HAP-1 (cell line): Measurements from ENCODE around the gene SLC26A9.

ENCODE experiments used
- DNase-seq, 2 experiments: peaks; one replicate each; pipeline ENCODE4 v3.0.0-alpha.2; 2016 to 2020; ENCODE audit warnings: low spot score in 2 of 2
- H3K27me3 ChIP-seq: fragments of 250-450 bp; sonication (Bioruptor Pico); 2 replicates; pipeline ENCODE4 v1.5.1; 2020; ENCODE audit warnings: low read depth, mild to moderate bottlenecking, moderate library complexity
- H3K36me3 ChIP-seq: fragments of 250-450 bp; sonication (Bioruptor Pico); replicated peaks from 2 replicates; pipeline ENCODE4 v1.5.1; 2020; ENCODE audit warnings: mild to moderate bottlenecking
- H3K4me1 ChIP-seq: fragments of 250-450 bp; sonication (Bioruptor Pico); 2 replicates; pipeline ENCODE4 v1.5.1; 2020; ENCODE audit warnings: mild to moderate bottlenecking
- H3K4me3 ChIP-seq: fragments of 250-450 bp; sonication (Bioruptor Pico); 2 replicates; pipeline ENCODE4 v1.5.1; 2020; ENCODE audit warnings: mild to moderate bottlenecking, moderate library complexity
- H3K9me3 ChIP-seq: fragments of 250-450 bp; sonication (Bioruptor Pico); 2 replicates; pipeline ENCODE4 v1.5.1; 2020; ENCODE audit warnings: mild to moderate bottlenecking, moderate library complexity
- in situ Hi-C: fragments of 300-500 bp; cut with MboI; formaldehyde crosslinking; loops from 3 replicates; pipeline ENCODE4 v1.14.3; 2020; ENCODE audit warnings: low sequenced_read_pairs, inconsistent platforms, mixed read lengths

Gene SLC26A9

DNA sequence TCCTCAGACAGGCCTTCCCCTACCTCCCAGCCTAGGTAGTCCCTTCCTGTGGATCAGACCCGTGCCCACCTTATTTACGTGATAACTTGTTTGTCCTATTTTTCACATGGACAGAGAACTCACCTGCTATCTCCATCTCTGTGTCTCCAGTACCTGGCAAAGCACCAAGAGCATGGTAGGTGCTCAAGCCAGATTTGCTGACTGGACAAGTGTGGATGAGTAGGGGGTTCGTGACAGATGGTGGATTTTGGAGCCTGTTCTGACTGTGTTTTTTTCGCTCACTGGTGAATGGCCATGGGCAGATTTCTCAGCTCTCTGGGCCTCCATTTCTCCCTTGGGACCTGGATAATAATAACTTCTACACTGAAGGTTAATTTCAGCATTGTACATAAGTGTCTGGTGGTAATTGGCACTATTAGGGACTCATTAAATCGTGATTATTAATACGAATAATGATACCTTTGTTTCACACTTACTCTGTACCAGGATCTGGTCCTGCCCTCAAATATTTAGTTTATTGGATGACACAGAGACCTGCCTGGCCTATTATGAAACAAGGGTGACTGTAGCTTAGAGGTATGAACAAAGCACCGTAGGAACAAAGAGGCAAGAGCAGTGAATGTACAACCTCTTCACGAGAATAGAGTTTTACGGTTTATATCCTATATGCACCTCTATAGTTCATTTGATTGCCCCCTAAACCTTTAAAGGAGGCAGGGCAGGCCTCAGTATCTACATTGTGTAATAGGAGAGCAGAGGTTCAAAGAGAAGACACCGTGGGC lies 24.5 kb upstream of the SLC26A9 start:
- H3K9me3 ChIP-seq = no peaks in the 10 kb centered on the region
- H3K36me3 ChIP-seq = no peaks in the 10 kb centered on the region
- H3K4me1 ChIP-seq = no peaks in the 10 kb centered on the region
- DNase-seq = no peak
- in situ Hi-C loops = loop anchor here (5.0 kb wide), 1 partner anchor 35 kb away; no protein-coding TSS in a partner anchor
- H3K4me3 ChIP-seq = no peak overlapping the region
- no peaks in the 10 kb centered on the region for H3K27me3 ChIP-seq

DNA sequence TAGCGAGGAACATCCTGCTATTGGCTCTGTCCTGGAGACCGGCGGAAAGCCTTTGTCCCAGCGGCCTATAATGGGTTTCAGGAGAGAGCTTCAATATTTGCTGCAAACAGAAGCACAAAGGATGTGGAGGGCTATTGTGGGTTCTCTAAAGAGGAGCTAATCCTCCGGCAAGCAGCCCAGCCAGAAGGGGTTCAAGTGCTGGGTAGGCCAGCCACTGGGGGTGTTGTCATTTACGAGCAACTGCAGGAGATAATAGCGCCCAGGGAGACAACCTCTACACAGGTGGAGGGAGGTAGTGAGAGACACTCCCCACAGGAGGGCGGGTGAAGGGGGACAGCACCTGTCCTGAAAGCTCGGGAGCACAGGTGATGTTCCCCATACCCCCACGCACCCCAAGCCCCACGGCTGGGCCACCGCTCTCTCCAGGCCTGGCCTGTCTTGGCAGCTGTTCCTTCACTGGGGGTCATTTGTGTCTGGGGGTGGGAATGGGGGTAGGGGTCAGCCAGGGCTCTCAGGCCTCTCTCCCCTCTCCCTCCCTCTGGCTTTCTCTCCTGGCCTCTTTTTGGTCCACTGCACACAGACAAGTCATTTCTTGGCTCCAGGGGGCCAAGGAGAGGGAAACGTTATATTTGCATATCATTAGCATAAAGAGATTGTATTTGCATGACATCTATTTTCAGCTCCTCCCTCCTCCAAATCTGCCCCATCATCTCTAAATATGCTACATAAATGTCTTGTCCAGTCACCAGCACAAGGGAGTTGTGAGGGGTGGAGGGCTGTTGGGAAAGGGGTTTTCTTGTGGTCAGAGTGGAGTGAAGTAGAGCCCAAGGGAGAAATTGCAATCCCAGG lies 22.0 kb upstream of the SLC26A9 start:
- no peak overlapping the region for H3K4me3 ChIP-seq
- no peaks in the 10 kb centered on the region for H3K9me3 ChIP-seq
- in situ Hi-C loops = loop anchor here (5.0 kb wide), 1 partner anchor 33 kb away; no protein-coding TSS in a partner anchor
- no peaks in the 10 kb centered on the region for H3K36me3 ChIP-seq
- 0 out of 2 replicates have a peak, but pooled peaks cover 4% of the 10 kb centered on the region for H3K27me3 ChIP-seq
- H3K4me1 ChIP-seq = no peaks in the 10 kb centered on the region
- no peak for DNase-seq

DNA sequence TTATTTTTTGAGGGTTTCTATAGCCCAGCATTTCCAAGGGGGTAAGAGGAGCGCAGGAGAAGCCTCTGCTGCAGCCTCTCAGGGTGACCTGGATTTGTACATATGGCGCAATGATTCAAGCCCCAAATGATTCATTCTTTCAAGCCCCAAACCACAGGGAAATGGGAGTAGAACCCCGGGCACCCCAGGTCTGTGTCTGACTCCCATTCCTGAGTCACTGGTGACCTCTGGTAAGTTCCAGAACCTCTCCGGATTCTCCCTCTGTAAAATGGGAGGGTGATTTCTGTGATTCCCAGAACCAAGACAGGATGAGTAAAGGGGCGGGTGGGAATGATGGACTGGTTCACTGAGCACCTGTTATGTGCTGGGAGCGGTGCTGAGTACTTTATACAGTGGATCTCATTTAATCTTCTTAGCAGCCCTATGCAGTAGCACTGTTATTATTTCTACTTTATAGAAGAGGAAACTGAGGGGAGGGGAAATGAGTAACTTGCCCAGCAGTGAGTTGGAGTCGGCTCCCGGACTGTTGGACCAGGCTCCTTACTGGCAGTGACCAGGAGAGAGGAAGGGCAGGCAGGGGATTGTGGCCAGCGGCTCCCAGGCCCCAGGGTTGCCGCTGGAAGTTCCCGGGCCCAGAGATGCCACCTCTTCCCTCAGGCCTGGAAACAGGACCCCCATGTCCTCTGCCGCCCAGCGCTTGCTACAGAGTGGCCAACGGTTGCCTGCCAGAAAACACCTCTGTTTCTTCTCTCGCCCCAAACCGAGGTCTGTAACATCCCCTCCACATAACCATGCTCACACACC lies 20.3 kb upstream of the SLC26A9 start:
- no peak for DNase-seq
- no peaks in the 10 kb centered on the region for H3K36me3 ChIP-seq
- in situ Hi-C loops = no loop called here
- H3K4me3 ChIP-seq = no peak overlapping the region
- 0 out of 2 replicates have a peak, but pooled peaks cover 9% of the 10 kb centered on the region for H3K27me3 ChIP-seq
- H3K4me1 ChIP-seq = no peaks in the 10 kb centered on the region
- no peaks in the 10 kb centered on the region for H3K9me3 ChIP-seq

DNA sequence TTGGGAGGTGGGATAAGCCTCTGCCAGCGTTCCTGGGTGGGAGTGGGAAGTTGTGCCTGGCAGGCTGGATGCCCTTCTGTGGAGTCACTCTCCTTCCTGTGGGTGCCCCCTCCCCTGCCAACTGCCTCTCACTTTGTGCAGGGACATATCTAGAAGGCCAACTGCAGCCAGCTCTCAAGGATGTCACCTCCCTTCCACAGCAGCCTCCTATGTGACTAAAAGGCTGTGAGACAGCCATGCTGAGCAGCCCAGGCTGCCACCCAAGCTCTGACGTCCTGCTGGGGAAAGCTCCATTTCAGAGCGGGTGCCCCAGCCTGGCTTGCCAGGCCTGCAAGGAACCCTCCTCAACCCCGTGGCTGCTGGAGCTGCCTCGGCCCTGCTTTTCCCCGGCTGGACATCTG lies 19.6 kb upstream of the SLC26A9 start:
- H3K27me3 ChIP-seq = 0 out of 2 replicates have a peak, but pooled peaks cover 9% of the 10 kb centered on the region
- H3K4me3 ChIP-seq = no peak overlapping the region
- in situ Hi-C loops = no loop called here
- H3K9me3 ChIP-seq = no peaks in the 10 kb centered on the region
- no peaks in the 10 kb centered on the region for H3K36me3 ChIP-seq
- no peaks in the 10 kb centered on the region for H3K4me1 ChIP-seq
- no peak for DNase-seq

DNA sequence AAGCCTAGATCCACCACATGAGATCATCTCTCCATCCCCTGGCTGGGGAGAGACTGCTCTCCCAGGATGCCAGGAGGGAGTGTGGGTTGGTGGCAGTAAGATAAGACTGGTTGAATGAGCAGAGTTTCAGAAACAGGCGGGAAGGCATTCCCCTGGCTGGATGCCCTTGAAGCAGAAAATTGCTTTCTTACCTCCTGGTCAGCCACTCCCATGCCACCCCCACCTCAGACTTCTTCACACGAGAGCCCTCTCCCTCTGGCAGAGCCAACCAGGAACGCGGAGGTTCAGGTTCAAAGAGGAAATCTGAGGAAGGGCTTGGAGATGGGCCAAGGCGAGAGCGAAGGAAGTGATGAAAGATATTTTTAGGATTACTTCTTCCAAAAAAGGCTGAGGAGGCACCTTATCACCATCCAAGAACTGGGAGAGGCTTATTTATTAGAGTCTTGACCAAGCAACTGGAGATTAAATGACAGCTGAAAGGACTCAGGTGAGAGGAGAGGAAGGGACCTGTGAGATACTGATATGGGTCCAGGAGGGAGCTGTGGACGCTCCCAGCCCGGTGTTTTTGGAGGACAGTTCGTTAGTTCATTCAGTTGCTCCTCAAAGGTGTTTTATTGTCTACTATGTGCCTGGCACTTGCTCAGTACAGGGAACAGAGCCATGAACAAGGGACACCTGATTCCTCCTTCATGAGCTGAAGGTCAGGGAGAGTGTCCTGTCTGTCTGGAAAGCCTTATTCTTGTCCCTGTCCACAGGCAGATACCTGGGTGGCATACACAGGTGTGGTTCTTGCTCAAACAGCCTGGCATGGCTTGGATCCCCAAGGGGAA lies 18.9 kb upstream of the SLC26A9 start:
- Histone ChIP-seq H3K36me3 (no peaks in the 10 kb centered on the region), H3K4me3 (no peak overlapping the region), H3K27me3 (peaks cover 9% of the 10 kb centered on the region; the same call in 1 of the 2 replicates), H3K9me3 (no peaks in the 10 kb centered on the region), H3K4me1 (no peaks in the 10 kb centered on the region)
- in situ Hi-C loops = no loop called here
- no peak for DNase-seq

DNA sequence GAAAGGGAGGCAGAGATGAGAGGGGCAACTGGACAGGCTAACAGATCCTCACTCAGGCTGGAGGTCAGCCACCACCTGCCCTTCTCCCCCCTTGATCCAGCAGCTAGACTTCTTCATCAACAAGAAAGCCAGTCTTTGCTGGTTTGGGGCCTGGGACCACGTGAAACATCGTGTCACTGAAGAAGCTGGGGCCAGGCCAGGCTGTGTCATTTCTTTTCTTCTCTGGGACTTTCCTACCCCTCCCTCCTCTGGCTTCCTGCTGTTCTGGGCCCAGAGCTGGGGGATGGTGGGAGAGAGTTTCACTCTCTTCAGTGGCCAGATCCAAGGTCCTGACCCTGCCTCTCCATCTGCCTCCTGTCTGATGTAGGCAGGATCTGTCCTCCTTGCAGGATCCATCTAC lies 18.1 kb upstream of the SLC26A9 start:
- no peak for DNase-seq
- Histone ChIP-seq H3K9me3 (no peaks in the 10 kb centered on the region), H3K4me1 (no peaks in the 10 kb centered on the region), H3K27me3 (peaks cover 15% of the 10 kb centered on the region; the same call in 1 of the 2 replicates), H3K4me3 (no peak overlapping the region), H3K36me3 (no peaks in the 10 kb centered on the region)
- in situ Hi-C loops = no loop called here

DNA sequence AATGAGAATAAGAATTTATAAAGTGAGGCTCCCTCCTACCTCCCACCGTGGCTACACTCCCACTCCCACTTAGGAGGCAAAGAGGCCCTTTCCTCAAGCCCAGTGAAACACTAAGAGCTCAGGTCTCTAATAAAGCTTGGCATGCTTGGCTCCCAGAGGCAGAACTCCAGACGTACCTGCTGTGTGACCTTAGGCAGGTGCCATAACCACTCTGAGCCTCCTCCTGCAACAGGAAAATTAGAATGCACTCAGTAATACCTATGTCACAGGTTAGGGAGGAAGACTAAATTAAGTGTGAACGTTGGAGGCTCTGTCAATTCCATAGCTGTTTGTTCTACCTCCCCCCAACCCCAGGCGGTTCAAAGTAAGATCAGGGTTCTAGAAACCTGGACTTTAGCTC lies 16.5 kb upstream of the SLC26A9 start:
- Histone ChIP-seq H3K36me3 (no peaks in the 10 kb centered on the region), H3K27me3 (peaks cover 26% of the 10 kb centered on the region; the same call in 1 of the 2 replicates), H3K4me1 (no peaks in the 10 kb centered on the region), H3K4me3 (no peak overlapping the region), H3K9me3 (no peaks in the 10 kb centered on the region)
- DNase-seq = no peak
- in situ Hi-C loops = no loop called here

DNA sequence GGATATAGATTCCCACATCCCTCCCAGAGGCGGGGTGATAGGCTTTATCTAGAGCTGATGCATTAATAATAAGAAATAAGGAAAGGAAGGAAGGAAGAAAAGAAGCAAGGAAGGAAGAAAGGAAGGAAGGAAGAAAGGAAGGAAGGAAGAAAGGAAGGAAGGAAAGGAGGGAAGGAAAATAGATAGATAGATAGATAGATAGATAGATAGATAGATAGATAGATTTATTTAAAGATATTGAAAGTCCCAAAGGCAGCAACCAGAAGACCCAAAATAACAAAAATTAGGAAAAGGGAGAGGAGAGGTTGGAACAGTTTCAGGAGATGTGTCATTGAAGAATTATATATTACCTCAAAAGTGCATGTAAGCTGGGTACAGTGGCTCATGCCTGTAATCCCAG lies 12.2 kb upstream of the SLC26A9 start:
- no peaks in the 10 kb centered on the region for H3K9me3 ChIP-seq
- no peaks in the 10 kb centered on the region for H3K4me1 ChIP-seq
- no peaks in the 10 kb centered on the region for H3K36me3 ChIP-seq
- in situ Hi-C loops = no loop called here
- H3K4me3 ChIP-seq = no peak overlapping the region
- peaks cover 30% of the 10 kb centered on the region; the same call in 1 of the 2 replicates for H3K27me3 ChIP-seq
- no peak for DNase-seq

DNA sequence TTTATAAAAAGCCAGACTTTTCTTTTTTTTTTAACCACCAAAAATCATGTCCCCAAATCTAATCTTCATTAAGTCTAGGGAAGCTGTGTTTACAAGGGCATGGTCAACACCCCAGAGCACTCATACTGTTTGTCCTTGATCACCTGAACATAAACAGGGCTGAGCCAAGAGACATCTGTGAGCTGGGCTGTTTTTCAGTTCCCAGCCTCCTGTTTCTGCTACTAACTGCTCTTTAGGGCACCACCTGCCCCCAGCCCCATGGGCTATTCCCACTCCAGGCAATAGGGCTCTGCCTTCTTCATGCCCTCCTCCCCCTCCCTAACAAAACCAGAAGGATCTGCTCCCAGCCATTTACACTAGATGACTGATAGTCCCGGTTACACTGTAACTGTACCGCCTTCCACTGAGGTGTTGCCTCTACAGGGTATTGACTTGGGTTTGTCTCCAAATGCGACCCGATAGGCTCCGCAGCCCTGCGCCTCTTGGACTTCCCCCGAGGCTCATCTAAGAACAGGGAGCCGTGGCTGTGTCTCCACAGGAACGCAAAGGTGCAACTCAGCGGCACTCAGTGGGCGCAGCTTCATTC lies 11.7 kb upstream of the SLC26A9 start:
- Histone ChIP-seq H3K4me3 (no peak overlapping the region), H3K4me1 (no peaks in the 10 kb centered on the region), H3K27me3 (peaks cover 30% of the 10 kb centered on the region; the same call in 1 of the 2 replicates), H3K36me3 (no peaks in the 10 kb centered on the region), H3K9me3 (no peaks in the 10 kb centered on the region)
- no peak for DNase-seq
- in situ Hi-C loops = no loop called here

DNA sequence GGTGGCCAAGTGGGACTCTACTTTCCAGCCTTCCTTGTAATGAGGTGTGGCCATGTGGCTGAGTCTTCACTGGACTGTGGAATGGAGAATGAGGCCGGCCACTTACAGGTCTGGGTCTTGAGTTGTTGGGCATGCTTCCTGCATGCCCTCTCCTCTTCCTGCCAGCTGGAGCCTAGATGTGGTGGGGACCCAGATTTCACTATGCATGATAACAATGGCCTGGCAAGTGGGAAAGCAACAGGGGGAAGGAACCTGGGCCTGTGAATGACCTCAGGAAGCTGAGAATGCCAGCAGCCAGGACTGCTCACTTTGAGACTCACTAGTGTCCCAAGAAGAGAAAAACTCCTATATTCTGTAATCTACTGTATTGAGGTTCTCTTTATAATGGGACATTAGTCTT lies 8.5 kb upstream of the SLC26A9 start:
- H3K4me1 ChIP-seq = no peaks in the 10 kb centered on the region
- H3K36me3 ChIP-seq = no peaks in the 10 kb centered on the region
- H3K4me3 ChIP-seq = no peak overlapping the region
- H3K9me3 ChIP-seq = no peaks in the 10 kb centered on the region
- H3K27me3 ChIP-seq = peaks cover 21% of the 10 kb centered on the region; the same call in 1 of the 2 replicates
- in situ Hi-C loops = no loop called here
- DNase-seq = no peak

DNA sequence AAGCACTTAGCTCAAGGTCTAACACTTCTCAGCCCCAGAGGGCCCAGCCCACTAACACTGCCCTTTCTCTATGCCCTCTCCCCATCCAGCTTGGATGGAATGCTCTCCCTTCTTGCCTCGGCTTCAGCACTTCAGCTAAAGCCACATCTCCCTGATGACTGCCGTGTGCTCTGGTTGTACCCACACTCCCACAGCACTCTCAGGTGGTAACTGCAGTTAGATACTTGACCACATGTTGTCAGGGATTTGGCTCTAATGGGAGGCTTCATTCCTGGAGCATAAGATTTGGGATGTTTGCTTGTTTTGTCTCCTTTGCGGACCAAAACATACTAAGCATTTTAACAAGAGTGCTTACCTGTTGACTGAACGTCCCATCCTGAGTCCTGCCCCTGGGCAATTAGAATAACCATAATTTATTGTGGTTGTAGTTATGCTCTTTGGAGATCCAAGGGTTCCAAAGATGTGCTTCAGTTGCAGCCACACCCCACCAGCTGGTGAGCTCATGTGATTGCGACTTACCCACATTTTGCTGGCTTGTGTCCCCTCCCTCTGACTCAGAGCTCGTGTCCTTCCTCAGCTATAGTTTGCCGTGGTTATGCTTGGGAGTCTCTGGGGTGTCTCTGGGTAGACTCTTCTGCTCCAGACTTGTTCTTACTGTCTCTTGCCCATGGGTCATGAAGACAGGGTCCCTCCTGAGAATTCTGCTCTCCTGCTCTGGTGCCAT lies 7.7 kb upstream of the SLC26A9 start:
- in situ Hi-C loops = no loop called here
- Histone ChIP-seq H3K4me1 (no peaks in the 10 kb centered on the region), H3K36me3 (no peaks in the 10 kb centered on the region), H3K4me3 (no peak overlapping the region), H3K27me3 (peaks cover 23% of the 10 kb centered on the region; the same call in 1 of the 2 replicates), H3K9me3 (no peaks in the 10 kb centered on the region)
- no peak for DNase-seq

DNA sequence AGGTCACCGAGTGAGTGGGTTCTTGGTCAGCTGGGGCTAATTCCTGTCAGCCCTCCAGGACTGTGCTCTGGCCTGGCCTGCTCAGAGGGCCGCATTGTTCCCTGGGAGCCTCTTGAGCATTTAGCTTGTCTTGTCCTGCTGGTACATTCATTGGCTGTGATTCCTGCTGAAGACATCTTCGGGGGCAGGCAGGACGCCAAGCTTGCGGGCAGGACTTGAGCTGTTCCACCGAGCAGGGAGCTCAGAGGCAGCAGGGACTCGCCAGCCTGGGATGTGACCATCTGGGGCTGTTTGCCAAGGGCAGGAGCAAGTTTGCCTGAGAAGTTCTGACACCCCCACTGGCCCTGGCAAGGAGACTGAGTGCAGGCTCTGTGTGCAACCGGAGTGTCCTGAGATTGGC lies 7.0 kb upstream of the SLC26A9 start:
- Histone ChIP-seq H3K4me1 (no peaks in the 10 kb centered on the region), H3K4me3 (no peak overlapping the region), H3K27me3 (peaks cover 26% of the 10 kb centered on the region), H3K36me3 (no peaks in the 10 kb centered on the region), H3K9me3 (no peaks in the 10 kb centered on the region)
- in situ Hi-C loops = no loop called here
- DNase-seq = no peak
